CD14-positive monocyte (primary cell): ENCODE measurements around the gene TGM4. TPM values are rescaled to one million over a fixed set of nuclear protein-coding genes. Genes with fewer than 3 reads are reported as not detected.
A peak's percentile ranks its signal among the peaks of the same experiment; 100 is the strongest.

Source experiments
- DNase-seq, 3 donors: peaks; one replicate each; pipeline ENCODE4 v3.0.0-alpha.2; 2011 to 2022
- H2AFZ ChIP-seq: 2 replicates; pipeline ENCODE4 v1.6.0; 2012; ENCODE audit warnings: mild to moderate bottlenecking, low read depth, low read length, inconsistent platforms; ENCODE audit not compliant: insufficient read depth, poor library complexity, severe bottlenecking
- H3K27ac ChIP-seq, 2 donors: 1 replicate in 1 of 2; 2 replicates in 1 of 2; pipeline ENCODE4 v1.5.1; 2012 to 2013; ENCODE audit warnings: low read length in 2 of 2, control low read depth in 1 of 2, inconsistent platforms in 1 of 2, low read depth in 1 of 2, mild to moderate bottlenecking in 1 of 2
- H3K27me3 ChIP-seq, 2 donors: one replicate each; pipeline versions ENCODE4 v1.6.0 to v1.6.1; 2011 to 2013; ENCODE audit warnings: low read length in 2 of 2; ENCODE audit not compliant: control insufficient read depth in 2 of 2, insufficient read depth in 2 of 2
- H3K36me3 ChIP-seq, 2 donors: replicated peaks in 1 of 2; 1 replicate in 1 of 2; 2 replicates in 1 of 2; pipeline versions ENCODE4 v1.5.1 to v1.6.1; 2012 to 2013; ENCODE audit warnings: low read length in 2 of 2, control low read depth in 1 of 2, inconsistent platforms in 1 of 2, mild to moderate bottlenecking in 1 of 2; ENCODE audit not compliant: insufficient read depth in 2 of 2, control insufficient read depth in 1 of 2
- H3K4me1 ChIP-seq, 2 donors: 1 replicate in 1 of 2; 2 replicates in 1 of 2; pipeline versions ENCODE4 v1.5.1 to v1.6.1; 2012 to 2013; ENCODE audit warnings: low read length in 2 of 2, control low read depth in 1 of 2, inconsistent platforms in 1 of 2, mild to moderate bottlenecking in 1 of 2, moderate library complexity in 1 of 2; ENCODE audit not compliant: insufficient read depth in 2 of 2, control insufficient read depth in 1 of 2
- H3K4me2 ChIP-seq: replicated peaks from 2 replicates; pipeline ENCODE3; 2012; ENCODE audit warnings: low read length, moderate library complexity, mild to moderate bottlenecking; ENCODE audit not compliant: poor library complexity, severe bottlenecking; ENCODE audit errors: extremely low read depth
- H3K4me3 ChIP-seq, 3 experiments: fragments of 200-600 bp in 1 of 3; sonication (generic) in 1 of 3; replicated peaks in 1 of 3; 1 replicate in 2 of 3; 2 replicates in 1 of 3; pipeline ENCODE4 v1.5.1; 2011 to 2013; ENCODE audit warnings: low read length in 3 of 3, mild to moderate bottlenecking in 3 of 3, control low read depth in 2 of 3, low read depth in 2 of 3, inconsistent platforms in 1 of 3, moderate library complexity in 1 of 3
- H3K79me2 ChIP-seq: 2 replicates; pipeline ENCODE4 v1.6.0; 2012; ENCODE audit warnings: mild to moderate bottlenecking, control low read depth, inconsistent platforms, low read length, moderate library complexity; ENCODE audit not compliant: insufficient read depth
- H3K9ac ChIP-seq: 2 replicates; pipeline ENCODE4 v1.6.0; 2017; ENCODE audit warnings: low read length, mild to moderate bottlenecking; ENCODE audit not compliant: insufficient read depth, poor library complexity, severe bottlenecking
- H3K9me3 ChIP-seq, 2 donors: replicated peaks in 1 of 2; 1 replicate in 1 of 2; 2 replicates in 1 of 2; pipeline versions ENCODE4 v1.5.1 to v1.6.1; 2012 to 2013; ENCODE audit warnings: low read length in 2 of 2, control low read depth in 1 of 2; ENCODE audit not compliant: control insufficient read depth in 1 of 2, insufficient read depth in 1 of 2
- H4K20me1 ChIP-seq: 2 replicates; pipeline ENCODE4 v1.6.0; 2012; ENCODE audit warnings: mild to moderate bottlenecking, low read length, control low read depth, moderate library complexity; ENCODE audit not compliant: insufficient read depth
- H3K27ac Mint-ChIP-seq, 7 donors: one replicate each; pipeline ENCODE4 v1.8.0; 2020; ENCODE audit warnings: mild to moderate bottlenecking in 7 of 7, mixed read lengths in 7 of 7, moderate library complexity in 6 of 7, inconsistent platforms in 2 of 7
- H3K27me3 Mint-ChIP-seq, 3 donors: one replicate each; pipeline ENCODE4 v1.8.0; 2021 to 2022; ENCODE audit warnings: low read depth in 3 of 3, mild to moderate bottlenecking in 3 of 3, mixed read lengths in 3 of 3, moderate library complexity in 3 of 3, inconsistent platforms in 1 of 3
- H3K36me3 Mint-ChIP-seq, 2 donors: one replicate each; pipeline ENCODE4 v1.8.0; 2020; ENCODE audit warnings: mixed read lengths in 2 of 2, inconsistent platforms in 1 of 2, mild to moderate bottlenecking in 1 of 2
- H3K4me1 Mint-ChIP-seq: one replicate; pipeline ENCODE4 v1.8.0; 2020; ENCODE audit warnings: mild to moderate bottlenecking, mixed read lengths
- H3K4me3 Mint-ChIP-seq, 2 donors: one replicate each; pipeline ENCODE4 v1.8.0; 2020; ENCODE audit warnings: mild to moderate bottlenecking in 2 of 2, mixed read lengths in 2 of 2, moderate library complexity in 1 of 2
- H3K9me3 Mint-ChIP-seq, 7 donors: one replicate each; pipeline ENCODE4 v1.8.0; 2020 to 2022; ENCODE audit warnings: mixed read lengths in 7 of 7, mild to moderate bottlenecking in 6 of 7, moderate library complexity in 6 of 7, inconsistent platforms in 2 of 7
- CTCF ChIP-seq: fragments of 200-600 bp; IDR thresholded peaks from one replicate; pipeline ENCODE4 v1.8.0; 2022; ENCODE audit warnings: antibody characterized with exemption, mild to moderate bottlenecking
- WGBS: methylation state at CpG from one replicate; pipeline ENCODE4 v1.1.5; 2013; ENCODE audit warnings: missing lambda C conversion rate; ENCODE audit not compliant: insufficient coverage; 5-methylcytosine and 5-hydroxymethylcytosine counted together
- intact Hi-C, 2 donors: fragments of 100-400 bp; cut with micrococcal nuclease; formaldehyde crosslinking; loops; one replicate each; pipeline versions ENCODE4 v1.15.0 to v1.15.1; 2023
- polyA plus RNA-seq, 3 donors: library from polyadenylated mRNA; depleted of rRNA in 1 of 3; unstranded in 2 of 3; stranded (reverse) in 1 of 3; fragments of 300-500 nt in 2 of 3; fragments of >200 nt in 1 of 3; fragmentation: Illumina TruSeq in 2 of 3; gene quantifications; 1 replicate in 2 of 3; 2 replicates in 1 of 3; pipeline ENCODE4 v1.2.3, GENCODE V29; 2012 to 2021

Gene TGM4
- polyA plus RNA-seq, 3 donors, result 0.04 TPM; not detected in 2

- H3K4me3 ChIP-seq, result no peak overlapping the region
- intact Hi-C loops, result no loop called here
- H3K27ac Mint-ChIP-seq, result no peak overlapping the region
- no peak for DNase-seq
- H3K36me3 ChIP-seq, result peaks cover 0 to 6% of the 10 kb centered on the region in 2 donors
- H3K4me3 Mint-ChIP-seq, result no peak overlapping the region
- H3K27me3 Mint-ChIP-seq, result no peaks in the 10 kb centered on the region
- H2AFZ ChIP-seq, result no peak overlapping the region
- peaks cover 0 to under 1% of the 10 kb centered on the region in 2 donors for H3K36me3 Mint-ChIP-seq
- no peaks in the 10 kb centered on the region for H3K27me3 ChIP-seq
- peaks cover 13 to 16% of the 10 kb centered on the region in 2 donors for H3K4me1 ChIP-seq
- peaks cover 3 to 4% of the 10 kb centered on the region in 2 donors for H3K9me3 ChIP-seq
- peaks cover 5% of the 10 kb centered on the region for H3K79me2 ChIP-seq
- no peaks in the 10 kb centered on the region for H4K20me1 ChIP-seq
- WGBS, result 92% methylated on average over 2 of the region's 4 CpGs
- no peak overlapping the region for H3K9ac ChIP-seq
- no peak overlapping the region for H3K4me2 ChIP-seq
- no peak overlapping the region for H3K27ac ChIP-seq
- peaks cover 19% of the 10 kb centered on the region for H3K4me1 Mint-ChIP-seq
- no peaks in the 10 kb centered on the region for H3K9me3 Mint-ChIP-seq
- no peak for TF ChIP-seq CTCF
Observed at GRCh38 chr3:44860117-44860516, 14.3 kb upstream of the TGM4 start.

GRCh38 chr3:44861412-44862225 lies 12.8 kb upstream of the TGM4 start, which contains the start of gene TMEM42:
TMEM42 (plus strand) TSS chr3:44861912; CDS start chr3:44861925, 13 bp downstream.
- peak within 1 kb of the TSS; percentile 63 to 82 for H3K27ac ChIP-seq
- H3K27me3 Mint-ChIP-seq, result no peaks in the 10 kb centered on the region
- peak within 1 kb of the TSS; percentile 64 to 79 (median 73) for H3K4me3 ChIP-seq
- WGBS, result 1% methylated on average over 84 of the region's 91 CpGs
- H3K4me1 Mint-ChIP-seq, result peaks cover 19% of the 10 kb centered on the region
- DNase-seq, result peak; percentile 86 to 90 (median 89)
- peaks cover 0 to 4% of the 10 kb centered on the region in 2 donors for H3K36me3 ChIP-seq
- peaks cover 5% of the 10 kb centered on the region for H3K79me2 ChIP-seq
- peaks cover 13 to 16% of the 10 kb centered on the region in 2 donors for H3K4me1 ChIP-seq
- intact Hi-C loops, result no loop called here
- H3K9me3 ChIP-seq, result peaks cover 0 to under 1% of the 10 kb centered on the region in 2 donors
- peak within 1 kb of the TSS; percentile 99 for H2AFZ ChIP-seq
- peak within 1 kb of the TSS; percentile 83 for H3K4me2 ChIP-seq
- H4K20me1 ChIP-seq, result no peaks in the 10 kb centered on the region
- no peaks in the 10 kb centered on the region for H3K27me3 ChIP-seq
- no peak for TF ChIP-seq CTCF
- peak within 1 kb of the TSS; percentile 90 to 95 for H3K4me3 Mint-ChIP-seq
- peaks cover 4 to 12% of the 10 kb centered on the region in 2 donors for H3K36me3 Mint-ChIP-seq
- peaks cover 0 to 5% (median 0%) of the 10 kb centered on the region in 7 donors for H3K9me3 Mint-ChIP-seq
- H3K9ac ChIP-seq, result peak within 1 kb of the TSS; percentile 77
- peak within 1 kb of the TSS; percentile 84 to 94 (median 92) for H3K27ac Mint-ChIP-seq
